GM15510 (cell line): ENCODE results near the gene MAP3K3.

ENCODE experiments used
- POLR2A ChIP-seq: IDR thresholded peaks from 3 replicates; pipeline ENCODE4 v1.6.1; 2011; ENCODE audit warnings: borderline replicate concordance; ENCODE audit not compliant: insufficient read length; ENCODE audit errors: extremely low read depth

MAP3K3 gene

GRCh38 chr17:63635290-63635689 is 13.1 kb downstream of the MAP3K3 start:
- TF ChIP-seq POLR2A, result no peak

- no peak for TF ChIP-seq POLR2A
Measured at GRCh38 chr17:63635787-63636186, 13.6 kb downstream of the MAP3K3 start.

DNA sequence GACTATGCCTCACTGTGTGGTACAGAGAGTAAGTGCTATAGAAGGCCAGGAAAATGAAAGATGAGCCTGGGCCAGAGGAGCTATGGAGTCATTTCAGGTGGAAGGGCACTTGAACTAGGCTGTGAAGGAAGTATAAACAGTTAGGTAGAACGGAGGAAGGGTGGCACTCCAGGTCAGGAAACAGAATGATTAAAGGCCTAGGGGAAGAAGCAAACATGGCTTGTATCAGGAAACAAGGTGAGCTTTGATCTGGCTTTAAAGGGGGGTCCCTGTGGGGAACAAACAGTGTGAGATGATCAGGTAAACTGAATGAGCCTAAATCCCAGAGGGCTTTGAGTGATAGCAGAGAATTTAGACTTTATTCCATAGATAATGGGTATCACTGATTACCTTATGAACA is 16.9 kb downstream of the MAP3K3 start:
- no peak for TF ChIP-seq POLR2A

DNA sequence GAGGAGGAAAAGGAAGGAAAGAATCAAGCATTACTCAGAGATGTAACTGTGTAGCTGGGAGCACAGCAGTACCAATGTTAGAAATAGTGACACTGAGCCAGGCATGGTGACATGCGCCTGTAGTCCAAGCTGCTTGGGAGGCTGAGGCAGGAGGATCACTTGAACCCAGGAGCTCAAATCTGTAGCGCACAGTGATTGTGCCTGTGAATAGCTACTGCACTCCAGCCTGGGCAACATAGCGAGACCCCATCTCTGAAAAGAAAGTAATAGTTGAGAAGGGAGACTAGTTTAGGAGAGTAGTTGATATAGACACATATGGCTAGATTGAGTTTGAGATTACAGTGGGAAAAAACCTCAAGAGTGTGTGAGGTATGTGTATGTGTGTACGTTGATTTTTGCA is 17.8 kb downstream of the MAP3K3 start:
- TF ChIP-seq POLR2A, result no peak

DNA sequence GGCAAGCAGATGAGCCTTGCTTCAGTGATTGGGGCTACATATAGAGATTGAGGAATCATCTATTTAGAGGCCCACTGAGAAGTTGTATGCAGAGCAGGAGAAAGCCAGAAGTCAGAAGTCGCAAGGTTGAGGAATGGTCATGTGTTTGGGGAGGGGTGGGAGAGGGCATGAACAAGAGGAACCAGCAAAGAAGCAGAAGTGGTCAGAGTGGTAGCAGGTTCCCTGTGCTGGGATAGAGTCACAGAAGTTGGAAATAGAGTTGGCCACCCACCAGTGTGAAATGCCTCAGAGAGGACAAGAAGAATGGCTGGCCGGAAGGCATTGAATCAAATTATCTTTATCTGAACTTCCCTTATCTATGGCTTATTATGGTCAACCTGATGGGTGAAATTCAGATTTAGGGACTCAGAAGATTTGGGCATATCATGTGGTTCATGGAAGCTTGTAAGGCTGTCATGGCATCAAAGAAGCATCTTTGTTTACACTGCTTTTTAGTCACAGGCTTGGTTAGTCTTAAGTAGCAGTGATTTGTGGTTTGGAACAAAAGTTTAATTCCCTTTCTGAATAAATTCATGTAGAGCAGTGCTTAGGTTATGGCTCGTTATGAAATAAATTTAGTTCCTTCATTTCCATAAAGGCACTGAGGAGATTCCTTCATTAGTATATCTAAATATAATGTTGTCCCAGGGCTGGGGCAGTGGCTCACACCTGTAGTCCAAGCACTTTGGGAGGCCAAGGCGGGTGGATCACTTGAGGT is 19.7 kb downstream of the MAP3K3 start:
- TF ChIP-seq POLR2A, result no peak

GRCh38 chr17:63644846-63645245 is 22.6 kb downstream of the MAP3K3 start:
- TF ChIP-seq POLR2A, result no peak

- no peak for TF ChIP-seq POLR2A
Measured at GRCh38 chr17:63645775-63646487, 23.7 kb downstream of the MAP3K3 start.

- no peak for TF ChIP-seq POLR2A
Measured at GRCh38 chr17:63646488-63646806, 24.2 kb downstream of the MAP3K3 start.

GRCh38 chr17:63647065-63647725 is 25.0 kb downstream of the MAP3K3 start:
- no peak for TF ChIP-seq POLR2A

- TF ChIP-seq POLR2A, result no peak
Measured at GRCh38 chr17:63647936-63648335, 25.7 kb downstream of the MAP3K3 start.

DNA sequence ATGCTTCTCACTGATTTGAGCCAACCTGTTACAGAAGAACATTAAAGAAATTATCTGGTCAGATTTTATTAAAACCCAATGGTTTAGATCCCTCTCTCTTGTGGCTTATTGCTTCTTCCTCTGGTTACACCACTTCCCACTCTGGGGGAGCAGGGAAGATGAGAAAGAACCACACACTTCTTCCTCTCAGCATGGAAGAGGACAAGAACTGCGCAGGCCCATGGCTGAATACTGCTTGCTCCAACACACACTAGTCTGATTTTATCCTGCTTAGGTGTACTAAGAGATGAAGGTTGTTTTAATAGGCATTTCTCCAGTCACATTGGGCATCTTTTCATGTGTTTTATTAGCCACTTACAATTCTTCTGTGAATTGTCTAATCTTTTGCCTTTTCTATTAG is 27.6 kb downstream of the MAP3K3 start:
- no peak for TF ChIP-seq POLR2A

DNA sequence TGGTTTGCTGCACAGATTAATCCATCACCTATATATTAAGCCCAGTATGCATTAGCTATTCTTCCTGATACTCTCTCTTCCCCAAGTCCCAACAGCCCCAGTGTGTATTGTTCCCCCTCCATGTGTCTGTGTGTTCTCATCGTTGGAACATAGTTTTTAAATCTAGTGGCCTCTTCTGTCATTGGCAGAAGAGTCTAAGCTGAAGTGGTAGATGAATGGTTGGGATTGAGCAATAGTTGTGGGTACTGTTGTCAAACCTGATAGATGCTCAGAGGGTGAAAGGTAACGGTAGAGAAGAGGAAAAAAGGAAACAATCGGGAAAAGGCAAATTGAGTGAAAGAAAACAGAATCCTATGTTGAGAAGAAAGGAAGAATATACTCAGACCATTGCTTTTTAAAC is 29.9 kb downstream of the MAP3K3 start:
- TF ChIP-seq POLR2A, result no peak

DNA sequence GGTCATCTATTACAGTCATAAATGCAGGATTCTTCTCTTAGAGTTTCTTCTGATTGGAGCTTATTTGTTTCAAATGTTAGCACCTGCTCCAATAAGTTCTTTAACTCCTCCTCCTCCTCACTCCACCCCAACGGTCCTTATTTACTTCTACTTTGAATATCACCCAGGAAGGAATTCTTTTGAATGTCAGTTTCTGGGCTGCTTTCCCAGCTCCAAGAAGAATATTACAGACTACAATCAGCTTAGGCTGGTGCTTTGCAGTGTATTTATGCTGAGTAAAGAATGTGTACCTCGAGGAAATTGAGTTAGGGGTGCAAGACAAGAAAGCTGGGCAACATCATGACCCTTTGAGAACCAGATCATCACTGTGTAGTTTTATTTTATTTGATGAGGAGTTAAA is 30.8 kb downstream of the MAP3K3 start:
- no peak for TF ChIP-seq POLR2A

GRCh38 chr17:63657786-63658185 is 35.6 kb downstream of the MAP3K3 start:
- no peak for TF ChIP-seq POLR2A

- TF ChIP-seq POLR2A, result no peak
Measured at GRCh38 chr17:63658366-63658765, 36.1 kb downstream of the MAP3K3 start.

DNA sequence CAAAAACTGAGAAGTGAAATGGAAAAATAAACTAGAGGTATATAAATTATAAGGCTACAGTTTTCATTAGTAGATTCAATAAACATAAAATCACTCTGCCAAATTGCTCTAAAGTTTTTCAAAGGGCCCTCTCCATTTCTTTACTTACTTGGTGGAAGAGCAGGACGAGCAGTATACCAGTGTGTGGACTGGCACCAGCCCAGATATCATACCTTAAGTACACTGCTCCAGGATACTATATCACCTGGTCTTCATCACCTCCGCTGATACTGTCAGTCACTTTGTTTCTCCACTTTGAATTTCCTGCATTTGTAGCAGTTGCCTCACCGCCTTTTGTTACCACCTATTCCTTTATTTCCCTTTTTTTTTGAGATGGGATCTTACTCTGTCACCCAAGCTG is 37.6 kb downstream of the MAP3K3 start:
- no peak for TF ChIP-seq POLR2A
